ENCODE measurements around the gene CYSRT1. TPM values are rescaled to one million over a fixed set of nuclear protein-coding genes. Genes with fewer than 3 reads are reported as not detected.

CYSRT1 gene
- 3.0 to 5.0 TPM (median 5.0 TPM) in 5 replicates for total RNA-seq (2022; extraction: Qiagen RNA extraction)

GRCh38 chr9:137224830-137225694 lies at the start of gene CYSRT1:
Gene CYSRT1, plus strand, starts transcription at chr9:137225174. Its CDS starts 448 bp downstream, at chr9:137225622.

GRCh38 chr9:137188490-137189296 lies 36.3 kb upstream of the CYSRT1 start, which contains the start of the genes ANAPC2 and SSNA1:
Gene ANAPC2, minus strand, starts transcription at chr9:137188560. Its CDS starts 28 bp downstream, at chr9:137188532.
Gene SSNA1, plus strand, starts transcription at chr9:137188676. Its CDS starts 51 bp downstream, at chr9:137188727.

GRCh38 chr9:137200311-137201204 lies 24.4 kb upstream of the CYSRT1 start, which contains the start of gene TPRN:
Gene TPRN, minus strand, starts transcription at chr9:137200741. Its CDS starts 30 bp downstream, at chr9:137200711.

GRCh38 chr9:137205126-137206069 lies 19.6 kb upstream of the CYSRT1 start, which contains the start of the genes NDOR1 and TMEM203:
Gene NDOR1, plus strand, starts transcription at chr9:137205700. Its CDS starts 78 bp downstream, at chr9:137205778.
Gene TMEM203, minus strand, starts transcription at chr9:137205648. Its CDS starts 234 bp downstream, at chr9:137205414.

GRCh38 chr9:137222190-137223077 lies 2.5 kb upstream of the CYSRT1 start, which contains the start of gene RNF208:
Gene RNF208, minus strand, starts transcription at chr9:137222240. Its CDS starts 1,028 bp downstream, at chr9:137221212.

GRCh38 chr9:137227054-137227852 lies 2.3 kb downstream of the CYSRT1 start, which contains the start of gene RNF224:
Gene RNF224, plus strand, starts transcription at chr9:137227502. Its CDS starts 834 bp downstream, at chr9:137228336.

GRCh38 chr9:137230705-137231371 lies 5.9 kb downstream of the CYSRT1 start, which contains the start of gene SLC34A3:
Gene SLC34A3, plus strand, starts transcription at chr9:137230901. Its CDS starts 802 bp downstream, at chr9:137231703.

GRCh38 chr9:137240841-137241489 lies 16.0 kb downstream of the CYSRT1 start, which contains the start of gene TUBB4B:
Gene TUBB4B, plus strand, starts transcription at chr9:137241287. Its CDS starts 74 bp downstream, at chr9:137241361.

GRCh38 chr9:137251194-137251461 lies 26.2 kb downstream of the CYSRT1 start, which contains the start of gene STPG3:
Gene STPG3, plus strand, starts transcription at chr9:137251286. Its CDS starts 1 bp downstream, at chr9:137251287.

GRCh38 chr9:137254624-137255447 lies 29.9 kb downstream of the CYSRT1 start, which contains the start of gene NELFB:
Gene NELFB, plus strand, starts transcription at chr9:137255327.

Other genes starting within 250 kb of the CYSRT1 start
- gene PTGDS, start 247.7 kb upstream of the CYSRT1 start, total RNA-seq (2022; extraction: Qiagen RNA extraction) = 0.47 to 1.4 TPM (median 0.62 TPM) in 5 replicates
- 0.07 to 0.24 TPM (median 0.18 TPM) in 5 replicates for gene LCNL1, start 242.2 kb upstream of the CYSRT1 start, total RNA-seq (2022; extraction: Qiagen RNA extraction)
- 42.6 to 85.1 TPM (median 74.1 TPM) in 5 replicates for gene PAXX, start 232.8 kb upstream of the CYSRT1 start, total RNA-seq (2022; extraction: Qiagen RNA extraction)
- 3.2 to 7.2 TPM (median 5.6 TPM) in 5 replicates for gene CLIC3, start 228.6 kb upstream of the CYSRT1 start, total RNA-seq (2022; extraction: Qiagen RNA extraction)
- 19.1 to 28.9 TPM (median 24.6 TPM) in 5 replicates for gene ABCA2, start 196.9 kb upstream of the CYSRT1 start, total RNA-seq (2022; extraction: Qiagen RNA extraction)
- gene FUT7, start 193.1 kb upstream of the CYSRT1 start, total RNA-seq (2022; extraction: Qiagen RNA extraction) = 0.06 to 0.07 TPM (median 0.06 TPM) in 4 of 5 replicates, not detected in the other
- 37.5 to 92.6 TPM (median 80.3 TPM) in 5 replicates for gene NPDC1, start 179.0 kb upstream of the CYSRT1 start, total RNA-seq (2022; extraction: Qiagen RNA extraction)
- gene ENTPD2, start 171.1 kb upstream of the CYSRT1 start, total RNA-seq (2022; extraction: Qiagen RNA extraction) = 2.9 to 6.2 TPM (median 5.7 TPM) in 5 replicates
- 14.8 to 26.1 TPM (median 23.7 TPM) in 5 replicates for gene SAPCD2, start 154.6 kb upstream of the CYSRT1 start, total RNA-seq (2022; extraction: Qiagen RNA extraction)
- 8.9 to 14.8 TPM (median 10.9 TPM) in 5 replicates for gene UAP1L1, start 147.7 kb upstream of the CYSRT1 start, total RNA-seq (2022; extraction: Qiagen RNA extraction)
- 44.5 to 54.0 TPM (median 52.2 TPM) in 5 replicates for gene MAN1B1, start 138.2 kb upstream of the CYSRT1 start, total RNA-seq (2022; extraction: Qiagen RNA extraction)
- gene DPP7, start 110.4 kb upstream of the CYSRT1 start, total RNA-seq (2022; extraction: Qiagen RNA extraction) = 66.9 to 123 TPM (median 112 TPM) in 5 replicates
- gene GRIN1, start 86.0 kb upstream of the CYSRT1 start, total RNA-seq (2022; extraction: Qiagen RNA extraction) = 0.11 to 0.91 TPM (median 0.63 TPM) in 5 replicates
- gene LRRC26, start 55.1 kb upstream of the CYSRT1 start, total RNA-seq (2022; extraction: Qiagen RNA extraction) = 0.39 to 1.9 TPM (median 1.2 TPM) in 5 replicates
- not detected in 5 replicates for gene TMEM210, start 53.1 kb upstream of the CYSRT1 start, total RNA-seq (2022; extraction: Qiagen RNA extraction)
- gene ANAPC2, start 36.6 kb upstream of the CYSRT1 start, total RNA-seq (2022; extraction: Qiagen RNA extraction) = 21.8 to 36.5 TPM (median 33.4 TPM) in 5 replicates
- gene SSNA1, start 36.5 kb upstream of the CYSRT1 start, total RNA-seq (2022; extraction: Qiagen RNA extraction) = 98.0 to 157 TPM (median 144 TPM) in 5 replicates
- gene TPRN, start 24.4 kb upstream of the CYSRT1 start, total RNA-seq (2022; extraction: Qiagen RNA extraction) = 8.2 to 12.3 TPM (median 11.7 TPM) in 5 replicates
- gene TMEM203, start 19.5 kb upstream of the CYSRT1 start, total RNA-seq (2022; extraction: Qiagen RNA extraction) = 35.4 to 47.2 TPM (median 45.3 TPM) in 5 replicates
- 11.5 to 17.4 TPM (median 15.7 TPM) in 5 replicates for gene NDOR1, start 19.5 kb upstream of the CYSRT1 start, total RNA-seq (2022; extraction: Qiagen RNA extraction)
- gene RNF208, start 2.9 kb upstream of the CYSRT1 start, total RNA-seq (2022; extraction: Qiagen RNA extraction) = 0.91 to 2.8 TPM (median 2.1 TPM) in 5 replicates
- 0.12 to 0.38 TPM (median 0.25 TPM) in 5 replicates for gene RNF224, start 2.3 kb downstream of the CYSRT1 start, total RNA-seq (2022; extraction: Qiagen RNA extraction)
- gene SLC34A3, start 5.7 kb downstream of the CYSRT1 start, total RNA-seq (2022; extraction: Qiagen RNA extraction) = 0.03 to 0.15 TPM (median 0.10 TPM) in 4 of 5 replicates, not detected in the other
- gene TUBB4B, start 16.1 kb downstream of the CYSRT1 start, total RNA-seq (2022; extraction: Qiagen RNA extraction) = 633 to 818 TPM (median 765 TPM) in 5 replicates
- not detected in 5 replicates for gene STPG3, start 26.1 kb downstream of the CYSRT1 start, total RNA-seq (2022; extraction: Qiagen RNA extraction)
- 46.9 to 62.8 TPM (median 58.2 TPM) in 5 replicates for gene NELFB, start 30.2 kb downstream of the CYSRT1 start, total RNA-seq (2022; extraction: Qiagen RNA extraction)
- 18.3 to 26.4 TPM (median 25.4 TPM) in 5 replicates for gene TOR4A, start 52.6 kb downstream of the CYSRT1 start, total RNA-seq (2022; extraction: Qiagen RNA extraction)
- gene NRARP, start 77.1 kb downstream of the CYSRT1 start, total RNA-seq (2022; extraction: Qiagen RNA extraction) = 2.1 to 4.1 TPM (median 3.6 TPM) in 5 replicates
- 4.8 to 6.5 TPM (median 5.7 TPM) in 5 replicates for gene EXD3, start 198.0 kb downstream of the CYSRT1 start, total RNA-seq (2022; extraction: Qiagen RNA extraction)
- 0.71 to 1.8 TPM (median 1.6 TPM) in 5 replicates for gene NOXA1, start 198.2 kb downstream of the CYSRT1 start, total RNA-seq (2022; extraction: Qiagen RNA extraction)
- gene ENTPD8, start 216.2 kb downstream of the CYSRT1 start, total RNA-seq (2022; extraction: Qiagen RNA extraction) = 0.07 to 0.24 TPM (median 0.19 TPM) in 5 replicates
- gene NSMF, start 234.2 kb downstream of the CYSRT1 start, total RNA-seq (2022; extraction: Qiagen RNA extraction) = 31.6 to 45.3 TPM (median 40.2 TPM) in 5 replicates

Measured in A549 treated with AZD2906 at 1 μM for 4 hours (cell line).